ENCODE measurements around the gene ELMOD2. TPM values are rescaled to one million over a fixed set of nuclear protein-coding genes. Genes with fewer than 3 reads are reported as not detected.

Gene ELMOD2
- total and polyA plus RNA-seq, 2 of the 4 experiments (the other 2 are of a cell fraction) = 7.3 to 10.6 TPM

DNA sequence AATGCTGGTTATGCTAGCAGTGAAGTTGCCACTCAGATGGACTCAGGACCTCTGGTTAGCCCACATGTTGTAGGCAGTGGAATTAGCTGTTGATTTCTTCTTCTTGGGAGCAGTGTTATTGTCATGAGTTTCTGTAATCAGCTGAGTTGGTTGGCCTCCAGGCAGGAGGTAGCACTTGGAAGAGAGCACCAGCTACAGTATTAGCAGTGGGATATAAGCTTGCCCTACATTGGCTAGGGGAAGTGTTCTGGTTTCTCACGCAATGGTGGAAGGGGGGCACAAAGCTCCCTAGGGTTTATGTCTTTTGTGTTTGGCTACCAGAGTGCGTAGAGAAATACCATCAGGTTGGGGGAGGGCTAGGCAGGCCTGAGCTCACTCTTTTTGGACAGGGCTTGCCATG is 78.7 kb downstream of the ELMOD2 start:
- Histone ChIP-seq H3K18ac (ENCODE audit: low read depth, low read length) (no peak overlapping the region), H2AK9ac (replicated peaks; ENCODE audit: low read depth, low read length, poor library complexity) (no peak overlapping the region), H3K4me3 (ENCODE audit: insufficient read depth, low read depth, low read length) (no peak overlapping the region), H4K5ac (ENCODE audit: low read depth, low read length) (no peak overlapping the region), H2BK15ac (ENCODE audit: low read depth, low read length) (no peak overlapping the region), H3K9me1 (ENCODE audit: insufficient read depth, low read length) (no peaks in the 10 kb centered on the region), H4K20me1 (ENCODE audit: insufficient read depth, low read length) (no peaks in the 10 kb centered on the region), H4K91ac (ENCODE audit: insufficient read depth, low read depth, low read length) (no peak overlapping the region), H3K23ac (ENCODE audit: low read depth, low read length) (no peak overlapping the region), H3K36me3 (ENCODE audit: control insufficient read depth, insufficient read depth, low read length) (no peaks in the 10 kb centered on the region), H2BK5ac (ENCODE audit: low read depth, low read length, poor library complexity, severe bottlenecking) (no peak overlapping the region), H2AK5ac (ENCODE audit: low read depth, low read length) (no peak overlapping the region), H4K8ac (ENCODE audit: low read depth in 2 of 2, low read length in 2 of 2) (no peak overlapping the region), H2BK120ac (ENCODE audit: low read depth, low read length) (no peak overlapping the region), H3K4me2 (ENCODE audit: low read depth, low read length) (no peak overlapping the region), H3K4me1 (ENCODE audit: control insufficient read depth, insufficient read depth, low read length) (no peaks in the 10 kb centered on the region), H3K9me3 (ENCODE audit: control insufficient read depth, insufficient read depth, low read length) (peaks cover under 1% of the 10 kb centered on the region; the same call in 1 of the 2 replicates), H3K27ac (ENCODE audit: insufficient read depth, low read length) (no peak overlapping the region), H3K56ac (ENCODE audit: extremely low read depth, insufficient read depth, low read length) (no peak overlapping the region), H3K79me1 (ENCODE audit: low read depth in 1 of 2, low read length in 2 of 2) (no peaks in the 10 kb centered on the region), H3K4ac (ENCODE audit: low read depth, low read length) (no peak overlapping the region), H3K9ac (ENCODE audit: low read depth, low read length) (no peak overlapping the region), H3K14ac (replicated peaks; ENCODE audit: low read depth, low read length) (no peak overlapping the region), H2AFZ (replicated peaks; ENCODE audit: low read length, poor library complexity) (no peak overlapping the region), H2BK20ac (ENCODE audit: low read depth, low read length) (no peak overlapping the region), H3K27me3 (ENCODE audit: control insufficient read depth, insufficient read depth, low read length) (peaks cover 39% of the 10 kb centered on the region)
- intact Hi-C loops (cut with micrococcal nuclease) = no loop called here
- ChIA-PET POLR2A (ENCODE audit: unreplicated experiment) (no interaction called here), CTCF (no interaction called here)
- dilution Hi-C loops (cut with HindIII; ENCODE audit: low sequenced_read_pairs, unreplicated experiment) = no loop called here
- no peak for DNase-seq
- in situ Hi-C loops (cut with MboI; ENCODE audit: low sequenced_read_pairs) = loop anchor here (10.0 to 25.0 kb wide), 2 partner anchors 238 to 590 kb away; no protein-coding TSS in a partner anchor
- BruUV-seq (replicated peaks) = no TSS peak
- no peak for ATAC-seq (ENCODE audit: low read depth)
- 93% methylated on average over 2 of the region's 2 CpGs; no CpG with 5 or more reads in 1 of the 2 experiments for WGBS, 2 experiments (ENCODE audit: extremely low coverage in 2 of 2, insufficient read length in 1 of 2)
- TF ChIP-seq MXI1 (IDR thresholded peaks at IDR 0.05; ENCODE audit: borderline replicate concordance, low read depth, low read length) (no peak), SMC3 (IDR thresholded peaks at IDR 0.05; ENCODE audit: low read depth, low read length) (no peak), CHD1 (IDR thresholded peaks at IDR 0.05; ENCODE audit: low read depth, low read length) (no peak), MAFK (IDR thresholded peaks at IDR 0.05; ENCODE audit: low read depth, low read length) (no peak), RFX5 (IDR thresholded peaks at IDR 0.05; ENCODE audit: low read depth, low read length) (no peak), RAD21 (IDR thresholded peaks at IDR 0.05; ENCODE audit: low read length) (no peak)
- TF ChIP-seq, protein P1, sequence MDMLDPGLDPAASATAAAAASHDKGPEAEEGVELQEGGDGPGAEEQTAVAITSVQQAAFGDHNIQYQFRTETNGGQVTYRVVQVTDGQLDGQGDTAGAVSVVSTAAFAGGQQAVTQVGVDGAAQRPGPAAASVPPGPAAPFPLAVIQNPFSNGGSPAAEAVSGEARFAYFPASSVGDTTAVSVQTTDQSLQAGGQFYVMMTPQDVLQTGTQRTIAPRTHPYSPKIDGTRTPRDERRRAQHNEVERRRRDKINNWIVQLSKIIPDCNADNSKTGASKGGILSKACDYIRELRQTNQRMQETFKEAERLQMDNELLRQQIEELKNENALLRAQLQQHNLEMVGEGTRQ (IDR thresholded peaks at IDR 0.05; ENCODE audit: low read depth, low read length) = no peak
